CD4-positive, alpha-beta T cell (primary cell): ENCODE results near the gene ASAH2. TPM values are rescaled to one million over a fixed set of nuclear protein-coding genes. Genes with fewer than 3 reads are reported as not detected.

Experiments
- ATAC-seq: fragments of 200-7000 bp; cut with Tn5 transposase; one replicate; pipeline ENCODE4 v1.10.0; 2022; ENCODE audit warnings: mild to moderate bottlenecking; ENCODE audit not compliant: poor library complexity
- CTCF ChIA-PET: fragments of 350-600 bp; sonication (Branson Sonifier 250); formaldehyde crosslinking; loops from one replicate; lab custom pipeline; 2021; ENCODE audit warnings: antibody characterized with exemption, inconsistent platforms; lab: Charles Lee
- POLR2A ChIA-PET: fragments of 350-600 bp; sonication (Branson Sonifier 250); formaldehyde crosslinking; loops from one replicate; lab custom pipeline; 2021; ENCODE audit warnings: antibody characterized with exemption, inconsistent platforms; lab: Charles Lee
- DNase-seq, 14 experiments: peaks; one replicate each; pipeline ENCODE4 v3.0.0-alpha.2; 2013 to 2020; ENCODE audit warnings: mixed read lengths in 2 of 14
- H3K27ac ChIP-seq, 2 donors: one replicate each; pipeline versions ENCODE4 v1.5.1 to v1.7.0; 2013; ENCODE audit warnings: low read length in 2 of 2, low read depth in 1 of 2, mild to moderate bottlenecking in 1 of 2
- H3K27me3 ChIP-seq, 2 experiments: 1 replicate in 1 of 2; 2 replicates in 1 of 2; pipeline versions ENCODE4 v1.6.1 to v1.7.0; 2013; ENCODE audit warnings: low read length in 2 of 2, control low read depth in 1 of 2, mild to moderate bottlenecking in 1 of 2, moderate library complexity in 1 of 2; ENCODE audit not compliant: insufficient read depth in 2 of 2, control insufficient read depth in 1 of 2
- H3K36me3 ChIP-seq: one replicate; pipeline ENCODE4 v1.6.1; 2013; ENCODE audit warnings: low read length, control low read depth; ENCODE audit not compliant: insufficient read depth
- H3K4me1 ChIP-seq: one replicate; pipeline ENCODE4 v1.6.1; 2013; ENCODE audit warnings: low read length, control low read depth; ENCODE audit not compliant: insufficient read depth
- H3K4me3 ChIP-seq: one replicate; pipeline ENCODE4 v1.5.1; 2013; ENCODE audit warnings: mild to moderate bottlenecking, low read length, moderate library complexity
- H3K9me3 ChIP-seq, 2 experiments: 1 replicate in 1 of 2; 2 replicates in 1 of 2; pipeline versions ENCODE4 v1.6.1 to v1.7.0; 2013; ENCODE audit warnings: low read length in 2 of 2, mild to moderate bottlenecking in 2 of 2, control low read depth in 1 of 2, moderate library complexity in 1 of 2; ENCODE audit not compliant: control insufficient read depth in 1 of 2, insufficient read depth in 1 of 2
- H3K27ac Mint-ChIP-seq: one replicate; pipeline ENCODE4 v1.8.0; 2020; ENCODE audit warnings: mixed read lengths
- H3K27me3 Mint-ChIP-seq: one replicate; pipeline ENCODE4 v1.8.0; 2021; ENCODE audit warnings: mixed read lengths
- H3K36me3 Mint-ChIP-seq: one replicate; pipeline ENCODE4 v1.8.0; 2021; ENCODE audit warnings: low read depth, mixed read lengths
- H3K4me1 Mint-ChIP-seq: one replicate; pipeline ENCODE4 v1.8.0; 2021; ENCODE audit warnings: low read depth, mixed read lengths
- H3K4me3 Mint-ChIP-seq: one replicate; pipeline ENCODE4 v1.8.0; 2020; ENCODE audit warnings: mild to moderate bottlenecking, mixed read lengths
- H3K9me3 Mint-ChIP-seq: one replicate; pipeline ENCODE4 v1.8.0; 2020; ENCODE audit warnings: mixed read lengths
- intact Hi-C, 2 experiments: fragments of 100-400 bp; cut with DNase I in 1 of 2; cut with micrococcal nuclease in 1 of 2; formaldehyde crosslinking; loops; one replicate each; pipeline versions ENCODE4 v1.15.1 to v1.9.0; 2023 to 2025; cut with DNase I, micrococcal nuclease
- total RNA-seq, 174 experiments: library from RNA in 2 of 174; stranded (reverse) in 2 of 174; gene quantifications; one replicate each; pipeline ENCODE4 v1.2.3 and lab custom pipeline; 2021 to 2026
- TF ChIP-seq, protein P1 (sequence below): fragments of 200-600 bp; IDR thresholded peaks from one replicate; pipeline ENCODE4 v1.8.0; 2022; ENCODE audit warnings: antibody characterized with exemption, mild to moderate bottlenecking

Gene ASAH2
- total RNA-seq, 2 experiments from 2014 or later: 1.1 to 2.1 TPM

DNA sequence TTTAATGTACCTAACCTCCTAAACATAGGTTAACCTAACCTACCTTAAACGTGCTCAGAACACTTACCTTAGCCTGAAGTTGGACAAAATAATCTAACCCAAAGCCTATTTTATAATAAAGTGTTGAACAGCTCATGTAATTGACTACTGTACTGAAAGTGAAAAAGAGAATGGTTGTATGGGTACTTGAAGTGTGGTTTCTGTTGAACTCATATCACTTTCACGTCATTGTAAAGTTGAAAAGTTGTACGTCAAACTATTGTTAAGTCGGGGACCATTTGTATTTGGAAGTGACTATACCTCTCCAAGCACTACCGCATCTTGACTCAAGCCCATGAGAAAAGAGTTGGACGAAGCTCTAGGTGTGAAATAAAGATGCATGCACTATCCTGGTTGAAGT, 37.9 kb upstream of the ASAH2 start:
- H3K36me3 Mint-ChIP-seq: no peaks in the 10 kb centered on the region
- Histone ChIP-seq H3K4me1 (no peaks in the 10 kb centered on the region), H3K27me3 (peaks cover 0 to 5% of the 10 kb centered on the region in 2 experiments), H3K27ac (no peak overlapping the region), H3K9me3 (no peaks in the 10 kb centered on the region), H3K36me3 (no peaks in the 10 kb centered on the region), H3K4me3 (no peak overlapping the region)
- ChIA-PET CTCF (no interaction called here), POLR2A (no interaction called here)
- H3K4me1 Mint-ChIP-seq: no peaks in the 10 kb centered on the region
- no peak for ATAC-seq
- no peaks in the 10 kb centered on the region for H3K9me3 Mint-ChIP-seq
- no peak overlapping the region for H3K27ac Mint-ChIP-seq
- TF ChIP-seq, protein P1, sequence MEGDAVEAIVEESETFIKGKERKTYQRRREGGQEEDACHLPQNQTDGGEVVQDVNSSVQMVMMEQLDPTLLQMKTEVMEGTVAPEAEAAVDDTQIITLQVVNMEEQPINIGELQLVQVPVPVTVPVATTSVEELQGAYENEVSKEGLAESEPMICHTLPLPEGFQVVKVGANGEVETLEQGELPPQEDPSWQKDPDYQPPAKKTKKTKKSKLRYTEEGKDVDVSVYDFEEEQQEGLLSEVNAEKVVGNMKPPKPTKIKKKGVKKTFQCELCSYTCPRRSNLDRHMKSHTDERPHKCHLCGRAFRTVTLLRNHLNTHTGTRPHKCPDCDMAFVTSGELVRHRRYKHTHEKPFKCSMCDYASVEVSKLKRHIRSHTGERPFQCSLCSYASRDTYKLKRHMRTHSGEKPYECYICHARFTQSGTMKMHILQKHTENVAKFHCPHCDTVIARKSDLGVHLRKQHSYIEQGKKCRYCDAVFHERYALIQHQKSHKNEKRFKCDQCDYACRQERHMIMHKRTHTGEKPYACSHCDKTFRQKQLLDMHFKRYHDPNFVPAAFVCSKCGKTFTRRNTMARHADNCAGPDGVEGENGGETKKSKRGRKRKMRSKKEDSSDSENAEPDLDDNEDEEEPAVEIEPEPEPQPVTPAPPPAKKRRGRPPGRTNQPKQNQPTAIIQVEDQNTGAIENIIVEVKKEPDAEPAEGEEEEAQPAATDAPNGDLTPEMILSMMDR: no peak
- H3K4me3 Mint-ChIP-seq: no peak overlapping the region
- no peak for DNase-seq
- intact Hi-C loops: no loop called here
- peaks cover 4% of the 10 kb centered on the region for H3K27me3 Mint-ChIP-seq

DNA sequence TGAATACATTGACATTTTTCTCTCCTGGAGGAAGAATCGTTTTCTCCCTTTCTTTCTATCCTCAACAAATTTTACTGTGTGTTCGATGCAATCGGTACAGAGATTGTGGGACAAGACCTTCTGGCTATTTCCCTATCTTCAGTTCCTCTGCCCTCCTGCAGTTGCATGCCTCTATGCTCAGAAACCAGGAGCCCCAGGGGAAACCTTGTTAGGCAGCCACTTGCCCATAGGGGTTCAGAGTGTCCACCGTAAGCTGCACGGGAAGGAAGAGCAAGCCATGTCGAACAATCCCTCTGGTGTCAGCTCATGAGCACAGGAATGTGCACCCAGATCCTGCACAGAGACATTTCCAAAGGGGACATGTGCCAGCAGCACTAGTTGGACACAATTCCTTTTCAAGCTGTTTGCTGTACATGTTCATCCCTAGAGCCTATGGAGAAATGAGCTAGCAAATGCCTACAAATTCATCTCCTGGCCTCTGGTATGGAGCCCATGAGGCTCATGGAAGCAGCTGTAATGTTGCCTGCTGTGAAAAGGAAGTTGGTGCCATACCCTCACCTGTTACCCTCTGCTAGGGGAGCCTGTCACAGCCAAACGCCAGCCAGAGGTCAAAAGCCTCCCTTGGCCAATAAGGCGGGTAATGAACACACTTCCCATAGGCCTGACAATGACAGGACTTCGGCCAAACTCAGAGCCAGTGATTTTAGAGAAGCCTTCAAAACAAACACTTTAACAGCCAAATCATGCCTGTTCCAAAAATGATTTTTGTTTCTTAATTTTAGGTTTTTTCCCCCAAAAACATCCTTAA, 35.9 kb upstream of the ASAH2 start:
- Mint-ChIP-seq H3K27me3 (peaks cover 17% of the 10 kb centered on the region), H3K36me3 (no peaks in the 10 kb centered on the region), H3K4me1 (no peaks in the 10 kb centered on the region), H3K9me3 (no peaks in the 10 kb centered on the region), H3K27ac (no peak overlapping the region), H3K4me3 (no peak overlapping the region)
- intact Hi-C loops: no loop called here
- Histone ChIP-seq H3K36me3 (no peaks in the 10 kb centered on the region), H3K4me3 (no peak overlapping the region), H3K27ac (no peak overlapping the region), H3K9me3 (no peaks in the 10 kb centered on the region), H3K4me1 (no peaks in the 10 kb centered on the region), H3K27me3 (peaks cover 0 to 8% of the 10 kb centered on the region in 2 experiments)
- no peak for ATAC-seq
- POLR2A ChIA-PET: no interaction called here
- DNase-seq: no peak
- CTCF ChIA-PET: no interaction called here
- TF ChIP-seq, protein P1: no peak

DNA sequence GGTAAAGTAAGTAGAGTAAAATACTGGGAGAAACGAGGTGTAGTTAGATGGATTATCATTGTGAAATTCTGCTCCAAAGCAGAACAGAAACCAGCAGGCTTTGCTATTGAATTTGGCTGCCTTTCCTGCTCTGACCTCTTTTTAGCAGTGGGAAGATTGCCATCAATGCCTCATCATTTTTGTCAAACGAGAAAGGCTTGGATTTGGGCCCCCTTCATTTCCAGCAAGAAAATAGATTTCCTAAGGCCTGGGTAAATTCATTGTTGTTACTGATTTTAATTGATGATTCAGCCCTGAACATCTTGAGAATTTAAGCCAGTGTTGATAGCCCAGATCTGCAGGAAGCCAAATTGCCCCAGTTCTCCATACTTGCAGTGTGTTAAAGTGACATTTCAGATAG, 35.2 kb upstream of the ASAH2 start:
- H3K9me3 ChIP-seq: no peaks in the 10 kb centered on the region
- Mint-ChIP-seq H3K4me3 (no peak overlapping the region), H3K27me3 (peaks cover 24% of the 10 kb centered on the region), H3K4me1 (no peaks in the 10 kb centered on the region), H3K36me3 (no peaks in the 10 kb centered on the region), H3K27ac (no peak overlapping the region), H3K9me3 (no peaks in the 10 kb centered on the region)
- DNase-seq (no peak), ATAC-seq (no peak)
- no peaks in the 10 kb centered on the region for H3K36me3 ChIP-seq
- intact Hi-C loops: no loop called here
- ChIA-PET POLR2A (no interaction called here), CTCF (no interaction called here)
- peaks cover 0 to 8% of the 10 kb centered on the region in 2 experiments for H3K27me3 ChIP-seq
- H3K27ac ChIP-seq: no peak overlapping the region
- no peak overlapping the region for H3K4me3 ChIP-seq
- TF ChIP-seq, protein P1: no peak
- no peaks in the 10 kb centered on the region for H3K4me1 ChIP-seq
